A549 (cell line): ENCODE measurements around the gene GAK. TPM values are rescaled to one million over a fixed set of nuclear protein-coding genes. Genes with fewer than 3 reads are reported as not detected.

ENCODE experiments used
- ATAC-seq, 2 experiments: fragments of 200-7000 bp in 1 of 2; fragments of >200 bp in 1 of 2; cut with Nextera tagmentation in 1 of 2; cut with Tn5 transposase in 1 of 2; 3 replicates each; pipeline versions ENCODE4 v1.8.0 to v1.9.1; 2018 to 2020; ENCODE audit warnings: mild to moderate bottlenecking in 1 of 2, moderate library complexity in 1 of 2
- CTCF ChIA-PET: fragments of 300-600 bp; sonication (Branson Sonifier 250); formaldehyde crosslinking; extraction: SDS; loops from one replicate; lab custom pipeline; 2021; ENCODE audit warnings: antibody characterized with exemption, inconsistent platforms; lab: Yijun Ruan, JAX
- POLR2A ChIA-PET: fragments of 350-600 bp; formaldehyde crosslinking; extraction: SDS; loops from one replicate; lab custom pipeline; 2021; ENCODE audit warnings: antibody characterized with exemption, inconsistent platforms; lab: Yijun Ruan, JAX
- DNase-seq, 2 experiments: peaks; one replicate each; pipeline versions ENCODE4 v3.0.0 to v3.0.0-alpha.2; 2011 to 2016; ENCODE audit warnings: low read depth in 1 of 2, low spot score in 1 of 2
- FAIRE-seq: peaks from 2 replicates; lab custom pipeline; 2011; peaks lifted over from hg19 to GRCh38; lab: Jason Lieb, UNC
- H3K27ac ChIP-seq, 2 experiments: fragments of >200 bp; sonication (Bioruptor Twin); formaldehyde crosslinking; 3 replicates each; pipeline ENCODE4 v1.5.1; 2016 to 2017
- H3K4me1 ChIP-seq: fragments of >200 bp; sonication (Bioruptor Twin); formaldehyde crosslinking; 3 replicates; pipeline ENCODE4 v1.6.1; 2016
- H3K4me2 ChIP-seq: fragments of >200 bp; sonication (Bioruptor Twin); formaldehyde crosslinking; 3 replicates; pipeline ENCODE4 v1.6.1; 2016
- H3K4me3 ChIP-seq: fragments of >200 bp; sonication (Bioruptor Twin); formaldehyde crosslinking; 3 replicates; pipeline ENCODE4 v1.5.1; 2016
- H3K9me3 ChIP-seq: fragments of >200 bp; sonication (Bioruptor Twin); formaldehyde crosslinking; 3 replicates; pipeline ENCODE4 v1.6.1; 2016
- CHD2 ChIP-seq: fragments of 150-350 bp; IDR thresholded peaks from 2 replicates; pipeline ENCODE4 v1.6.1; 2014; ENCODE audit warnings: low read length; ENCODE audit not compliant: partially characterized antibody
- CHD4 ChIP-seq: fragments of 200-600 bp; sonication (generic); IDR thresholded peaks from 2 replicates; pipeline ENCODE4 v1.6.1; 2016; ENCODE audit warnings: antibody characterized with exemption, mild to moderate bottlenecking, borderline replicate concordance
- EHF ChIP-seq: fragments of 250-450 bp; sonication (Bioruptor Pico); IDR thresholded peaks from 2 replicates; pipeline ENCODE4 v1.5.0; 2020; ENCODE audit warnings: mild to moderate bottlenecking
- EHMT2 ChIP-seq: fragments of 200-600 bp; sonication (generic); IDR thresholded peaks from 2 replicates; pipeline ENCODE4 v1.6.1; 2016; ENCODE audit warnings: antibody characterized with exemption, low read depth, mild to moderate bottlenecking, moderate library complexity
- ESRRA ChIP-seq: fragments of 150-350 bp; IDR thresholded peaks from 2 replicates; pipeline ENCODE4 v1.6.1; 2014; ENCODE audit warnings: mild to moderate bottlenecking, low read length, borderline replicate concordance
- FOSB ChIP-seq: fragments of 250-450 bp; sonication (Bioruptor Pico); IDR thresholded peaks from 2 replicates; pipeline ENCODE4 v1.5.0; 2020; ENCODE audit warnings: mild to moderate bottlenecking, moderate library complexity
- FOSL2 ChIP-seq, 2 experiments: fragments of 450-650 bp in 1 of 2; fragments of >200 bp in 1 of 2; sonication (Bioruptor Twin) in 1 of 2; formaldehyde crosslinking; IDR thresholded peaks; 2 replicates each; pipeline versions ENCODE4 v1.5.0 to v1.6.1; 2016 to 2020; ENCODE audit warnings: mild to moderate bottlenecking in 1 of 2, moderate library complexity in 1 of 2
- FOXS1 ChIP-seq: fragments of 250-450 bp; sonication (Bioruptor Pico); IDR thresholded peaks from 2 replicates; pipeline ENCODE4 v1.5.0; 2020; ENCODE audit warnings: mild to moderate bottlenecking, moderate library complexity
- GATA3 ChIP-seq: IDR thresholded peaks from 2 replicates; pipeline ENCODE4 v1.6.1; 2012; ENCODE audit warnings: borderline replicate concordance
- HEYL ChIP-seq: fragments of 250-450 bp; sonication (Bioruptor Pico); IDR thresholded peaks from 2 replicates; pipeline ENCODE4 v1.8.0; 2021; ENCODE audit warnings: mild to moderate bottlenecking, moderate library complexity
- HOXB13 ChIP-seq: fragments of 250-450 bp; sonication (Bioruptor Pico); IDR thresholded peaks from 2 replicates; pipeline ENCODE4 v1.5.0; 2020; ENCODE audit warnings: low read depth, mild to moderate bottlenecking, moderate library complexity
- JUN ChIP-seq, 2 experiments: fragments of >200 bp; sonication (Bioruptor Twin); formaldehyde crosslinking; IDR thresholded peaks; 2 replicates in 1 of 2; 3 replicates in 1 of 2; pipeline ENCODE4 v1.6.1; 2016 to 2017
- JUNB ChIP-seq: fragments of >200 bp; sonication (Bioruptor Twin); formaldehyde crosslinking; IDR thresholded peaks from 2 replicates; pipeline ENCODE4 v1.6.1; 2016
- KDM1A ChIP-seq: fragments of 200-600 bp; sonication (generic); IDR thresholded peaks from 2 replicates; pipeline ENCODE4 v1.6.1; 2016; ENCODE audit warnings: low read depth, mild to moderate bottlenecking
- MAFK ChIP-seq: fragments of 450-650 bp; IDR thresholded peaks from 2 replicates; pipeline ENCODE4 v1.6.1; 2014; ENCODE audit not compliant: partially characterized antibody
- MYC ChIP-seq: IDR thresholded peaks from 2 replicates; pipeline ENCODE4 v1.6.1; 2012; ENCODE audit warnings: mild to moderate bottlenecking, inconsistent platforms, low read length, improper control_type of control experiment, borderline replicate concordance
- POLR2A ChIP-seq: IDR thresholded peaks from 2 replicates; pipeline ENCODE4 v1.6.1; 2012; ENCODE audit warnings: mild to moderate bottlenecking, low read length
- RAD21 ChIP-seq, 2 experiments: fragments of >200 bp in 1 of 2; sonication (Bioruptor Twin) in 1 of 2; formaldehyde crosslinking in 1 of 2; IDR thresholded peaks in 1 of 2; conservative IDR thresholded peaks in 1 of 2; 2 replicates in 1 of 2; 3 replicates in 1 of 2; pipeline ENCODE4 v1.6.1; 2012 to 2018; ENCODE audit warnings: inconsistent platforms in 1 of 2
- RARB ChIP-seq: fragments of 250-450 bp; sonication (Bioruptor Pico); IDR thresholded peaks from 2 replicates; pipeline ENCODE4 v1.8.0; 2021; ENCODE audit warnings: mild to moderate bottlenecking, moderate library complexity
- RCOR1 ChIP-seq: fragments of 150-350 bp; IDR thresholded peaks from 2 replicates; pipeline ENCODE4 v1.6.1; 2014; ENCODE audit warnings: antibody characterized with exemption, low read length, low read depth
- RNF2 ChIP-seq: fragments of 200-600 bp; sonication (generic); IDR thresholded peaks from 2 replicates; pipeline ENCODE4 v1.6.1; 2016; ENCODE audit warnings: low read depth, mild to moderate bottlenecking, antibody characterized with exemption, moderate library complexity, borderline replicate concordance
- SMC3 ChIP-seq: fragments of >200 bp; sonication (Bioruptor Twin); formaldehyde crosslinking; IDR thresholded peaks from 3 replicates; pipeline ENCODE4 v1.6.1; 2018; ENCODE audit warnings: inconsistent platforms
- SREBF2 ChIP-seq: fragments of 450-650 bp; IDR thresholded peaks from 2 replicates; pipeline ENCODE4 v1.6.1; 2014; ENCODE audit warnings: mild to moderate bottlenecking, moderate library complexity
- TP53 ChIP-seq: fragments of 250-450 bp; sonication (Bioruptor Pico); IDR thresholded peaks from 2 replicates; pipeline ENCODE4 v1.5.0; 2021; ENCODE audit warnings: mild to moderate bottlenecking, moderate library complexity
- WGBS: methylation state at CpG from one replicate; pipeline ENCODE4 v1.1.6; 2017; ENCODE audit errors: missing lambda C conversion rate; 5-methylcytosine and 5-hydroxymethylcytosine counted together
- polyA plus RNA-seq, 4 experiments: library from polyadenylated mRNA; depleted of rRNA in 3 of 4; stranded (reverse); fragments of >200 nt; fragmentation: RNase III in 1 of 4; extraction: RNeasy Plus Mini Kit Qiagen cat#74134 plus additional on column Dnase treatment in 1 of 4; gene quantifications; 2 replicates in 3 of 4; 3 replicates in 1 of 4; pipeline ENCODE4 v1.2.3, GENCODE V29; 2011 to 2017
- TF ChIP-seq, protein P1 (sequence below): fragments of >200 bp; sonication (Bioruptor Twin); formaldehyde crosslinking; IDR thresholded peaks from 2 replicates; pipeline ENCODE4 v1.6.1; 2016
- TF ChIP-seq, protein P2 (sequence below): fragments of 250-450 bp; sonication (Bioruptor Pico); IDR thresholded peaks from 2 replicates; pipeline ENCODE4 v1.5.0; 2020; ENCODE audit warnings: low read depth, mild to moderate bottlenecking, moderate library complexity
- TF ChIP-seq, protein P3 (sequence below): fragments of 450-650 bp; IDR thresholded peaks from 2 replicates; pipeline ENCODE4 v1.6.1; 2014; ENCODE audit warnings: antibody characterized with exemption
- TF ChIP-seq, protein P4 (sequence below): IDR thresholded peaks from 2 replicates; pipeline ENCODE4 v1.6.1; 2012
- TF ChIP-seq, protein P5 (sequence below): fragments of >200 bp; sonication (Bioruptor Twin); formaldehyde crosslinking; IDR thresholded peaks from 3 replicates; pipeline ENCODE4 v1.6.1; 2016

The GAK gene
- polyA plus RNA-seq, 2 of the 4 experiments (the other 2 are of a cell fraction) = 13.8 to 34.3 TPM

DNA sequence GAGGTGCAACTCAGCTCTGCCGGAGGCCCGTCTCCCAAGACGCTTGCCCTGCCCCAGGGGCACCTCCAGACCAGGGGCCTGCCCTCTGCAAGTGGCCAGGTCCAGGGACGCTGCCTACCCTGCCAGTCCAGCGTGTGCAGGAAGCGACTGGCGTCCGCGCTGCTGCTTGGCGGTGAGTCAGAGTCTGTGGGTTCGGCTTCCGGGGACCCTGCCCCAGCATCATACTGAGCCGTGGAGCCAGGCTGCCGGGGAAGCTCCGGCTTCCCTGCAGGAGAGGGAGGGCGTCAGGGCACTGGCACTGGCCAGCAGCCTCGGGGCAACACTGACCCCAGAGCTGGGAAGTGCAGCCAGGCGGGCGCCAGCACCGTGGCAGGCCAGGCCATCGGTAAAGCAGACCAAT is 63.7 kb downstream of the GAK start:
- Histone ChIP-seq H3K9me3 (no peaks in the 10 kb centered on the region), H3K27ac (no peak overlapping the region), H3K4me2 (no peak overlapping the region), H3K4me1 (no peaks in the 10 kb centered on the region), H3K4me3 (no peak overlapping the region)
- no CpG with 5 or more reads among the region's 21 CpGs for WGBS
- ATAC-seq (no peak), DNase-seq (no peak), FAIRE-seq (no peak)
- ChIA-PET POLR2A (no interaction called here), CTCF (no interaction called here)
- TF ChIP-seq EHMT2 (no peak), ESRRA (no peak), HOXB13 (CRISPR knock-in tag) (no peak), RCOR1 (no peak), JUN (IDR thresholded peaks at IDR 0.05) (no peak), KDM1A (no peak), RNF2 (no peak), RARB (CRISPR knock-in tag) (no peak), FOSL2 (IDR thresholded peaks at IDR 0.05) (no peak), FOSL2 (CRISPR knock-in tag; IDR thresholded peaks at IDR 0.05) (no peak), POLR2A (no peak), RAD21 (conservative IDR thresholded peaks at IDR 0.05 in 1 of 2, IDR thresholded peaks at IDR 0.05 in 1 of 2) (no peak), MAFK (no peak), SMC3 (no peak), SREBF2 (no peak)
- TF ChIP-seq, protein P1, sequence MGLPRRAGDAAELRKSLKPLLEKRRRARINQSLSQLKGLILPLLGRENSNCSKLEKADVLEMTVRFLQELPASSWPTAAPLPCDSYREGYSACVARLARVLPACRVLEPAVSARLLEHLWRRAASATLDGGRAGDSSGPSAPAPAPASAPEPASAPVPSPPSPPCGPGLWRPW = no peak
- TF ChIP-seq, protein P2, sequence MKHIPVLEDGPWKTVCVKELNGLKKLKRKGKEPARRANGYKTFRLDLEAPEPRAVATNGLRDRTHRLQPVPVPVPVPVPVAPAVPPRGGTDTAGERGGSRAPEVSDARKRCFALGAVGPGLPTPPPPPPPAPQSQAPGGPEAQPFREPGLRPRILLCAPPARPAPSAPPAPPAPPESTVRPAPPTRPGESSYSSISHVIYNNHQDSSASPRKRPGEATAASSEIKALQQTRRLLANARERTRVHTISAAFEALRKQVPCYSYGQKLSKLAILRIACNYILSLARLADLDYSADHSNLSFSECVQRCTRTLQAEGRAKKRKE (CRISPR knock-in tag) = no peak
- TF ChIP-seq, protein P3, sequence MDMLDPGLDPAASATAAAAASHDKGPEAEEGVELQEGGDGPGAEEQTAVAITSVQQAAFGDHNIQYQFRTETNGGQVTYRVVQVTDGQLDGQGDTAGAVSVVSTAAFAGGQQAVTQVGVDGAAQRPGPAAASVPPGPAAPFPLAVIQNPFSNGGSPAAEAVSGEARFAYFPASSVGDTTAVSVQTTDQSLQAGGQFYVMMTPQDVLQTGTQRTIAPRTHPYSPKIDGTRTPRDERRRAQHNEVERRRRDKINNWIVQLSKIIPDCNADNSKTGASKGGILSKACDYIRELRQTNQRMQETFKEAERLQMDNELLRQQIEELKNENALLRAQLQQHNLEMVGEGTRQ = no peak
- TF ChIP-seq, protein P4, sequence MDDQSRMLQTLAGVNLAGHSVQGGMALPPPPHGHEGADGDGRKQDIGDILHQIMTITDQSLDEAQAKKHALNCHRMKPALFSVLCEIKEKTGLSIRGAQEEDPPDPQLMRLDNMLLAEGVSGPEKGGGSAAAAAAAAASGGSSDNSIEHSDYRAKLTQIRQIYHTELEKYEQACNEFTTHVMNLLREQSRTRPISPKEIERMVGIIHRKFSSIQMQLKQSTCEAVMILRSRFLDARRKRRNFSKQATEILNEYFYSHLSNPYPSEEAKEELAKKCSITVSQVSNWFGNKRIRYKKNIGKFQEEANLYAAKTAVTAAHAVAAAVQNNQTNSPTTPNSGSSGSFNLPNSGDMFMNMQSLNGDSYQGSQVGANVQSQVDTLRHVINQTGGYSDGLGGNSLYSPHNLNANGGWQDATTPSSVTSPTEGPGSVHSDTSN = no peak
- TF ChIP-seq, protein P5, sequence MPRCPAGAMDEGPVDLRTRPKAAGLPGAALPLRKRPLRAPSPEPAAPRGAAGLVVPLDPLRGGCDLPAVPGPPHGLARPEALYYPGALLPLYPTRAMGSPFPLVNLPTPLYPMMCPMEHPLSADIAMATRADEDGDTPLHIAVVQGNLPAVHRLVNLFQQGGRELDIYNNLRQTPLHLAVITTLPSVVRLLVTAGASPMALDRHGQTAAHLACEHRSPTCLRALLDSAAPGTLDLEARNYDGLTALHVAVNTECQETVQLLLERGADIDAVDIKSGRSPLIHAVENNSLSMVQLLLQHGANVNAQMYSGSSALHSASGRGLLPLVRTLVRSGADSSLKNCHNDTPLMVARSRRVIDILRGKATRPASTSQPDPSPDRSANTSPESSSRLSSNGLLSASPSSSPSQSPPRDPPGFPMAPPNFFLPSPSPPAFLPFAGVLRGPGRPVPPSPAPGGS = no peak

DNA sequence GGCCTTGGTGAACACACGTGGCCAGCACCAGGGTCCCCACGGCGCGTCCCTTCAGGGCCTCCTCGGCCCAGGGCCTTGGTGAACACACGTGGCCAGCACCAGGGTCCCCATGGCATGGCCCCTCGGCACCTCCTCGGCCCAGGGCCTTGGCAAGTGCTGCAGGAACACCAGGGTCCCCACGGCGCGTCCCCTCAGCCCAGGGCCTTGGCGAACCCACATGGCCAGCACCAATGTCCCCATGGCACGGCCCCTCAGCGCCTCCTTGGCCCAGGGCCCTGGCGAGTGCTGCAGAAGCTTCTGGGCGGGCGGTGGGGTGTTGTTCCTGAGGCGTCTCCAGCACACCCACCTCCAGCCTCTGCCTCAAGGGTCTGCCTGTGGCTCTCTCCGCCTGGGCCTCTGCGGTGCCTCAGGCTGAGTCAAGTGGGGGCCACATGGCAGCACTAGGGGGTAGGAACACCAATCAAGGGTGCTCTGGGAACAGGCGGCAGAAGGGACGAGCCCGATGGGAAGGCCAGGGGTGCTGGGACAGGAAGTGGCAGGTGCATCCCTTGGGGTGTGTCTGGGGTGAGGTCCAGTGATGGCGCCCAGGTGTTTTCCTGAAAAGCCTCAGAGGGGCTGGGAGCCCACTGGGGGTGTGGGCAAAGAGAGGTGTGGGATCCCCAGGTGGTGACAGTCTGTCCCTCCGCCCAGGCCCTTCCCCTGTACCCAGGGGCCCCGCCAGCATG is 64.4 kb downstream of the GAK start:
- FAIRE-seq = no peak
- 85% methylated on average over 6 of the region's 26 CpGs for WGBS
- Histone ChIP-seq H3K4me2 (no peak overlapping the region), H3K27ac (no peak overlapping the region), H3K9me3 (no peaks in the 10 kb centered on the region), H3K4me3 (no peak overlapping the region), H3K4me1 (no peaks in the 10 kb centered on the region)
- ATAC-seq = no peak
- DNase-seq = no peak
- ChIA-PET CTCF (no interaction called here), POLR2A (no interaction called here)
- TF ChIP-seq, protein P4 = no peak
- no peak for TF ChIP-seq CHD4
- TF ChIP-seq MYC = no peak
- TF ChIP-seq HEYL (CRISPR knock-in tag) = no peak
- no peak for TF ChIP-seq FOSB
- TF ChIP-seq RNF2 = no peak
- TF ChIP-seq JUNB = no peak
- no peak for TF ChIP-seq GATA3
- TF ChIP-seq TP53 = no peak
- no peak for TF ChIP-seq FOXS1 (CRISPR knock-in tag)
- TF ChIP-seq MAFK = no peak
- no peak for TF ChIP-seq EHF (CRISPR knock-in tag)
- TF ChIP-seq CHD2 = no peak
